Inflammatory macrophage treated with lipopolysaccharide for 1 hour (primary cell): ENCODE data around the gene FAIM2.
A peak's percentile ranks its signal among the peaks of the same experiment; 100 is the strongest.

Experiments used
- DNase-seq, 2 donors: peaks; one replicate each; pipeline ENCODE4 v3.0.0-alpha.2; 2020 to 2022

The FAIM2 gene

GRCh38 chr12:49903700-49904423, at the start of gene FAIM2:
Gene FAIM2, minus strand, starts transcription at chr12:49903900. Its CDS starts 108 bp downstream, at chr12:49903792.
- DNase-seq = peak; percentile 10 to 59

- DNase-seq = no peak
Observed at GRCh38 chr12:49953151-49953550, 49.5 kb upstream of the FAIM2 start.

GRCh38 chr12:49952391-49953055, 48.8 kb upstream of the FAIM2 start:
- peak; percentile 29 to 62 for DNase-seq

- DNase-seq = no peak
Observed at GRCh38 chr12:49951411-49952240, 47.9 kb upstream of the FAIM2 start.

- no peak for DNase-seq
Observed at GRCh38 chr12:49950273-49951251, 46.9 kb upstream of the FAIM2 start, which contains the start of gene AQP2. Gene AQP2, plus strand, starts transcription at chr12:49950737. Its CDS starts 94 bp downstream, at chr12:49950831.

- DNase-seq = no peak
Observed at GRCh38 chr12:49949866-49950265, 46.2 kb upstream of the FAIM2 start.

- DNase-seq = peak; percentile 57 to 64
Observed at GRCh38 chr12:49948866-49949845, 45.5 kb upstream of the FAIM2 start.

- no peak for DNase-seq
Observed at GRCh38 chr12:49947593-49948226, 44.0 kb upstream of the FAIM2 start.

GRCh38 chr12:49946497-49946896, 42.8 kb upstream of the FAIM2 start:
- no peak for DNase-seq

GRCh38 chr12:49946086-49946485, 42.4 kb upstream of the FAIM2 start:
- no peak for DNase-seq

- peak; percentile 70 to 91 for DNase-seq
Observed at GRCh38 chr12:49945394-49946080, 41.8 kb upstream of the FAIM2 start.

GRCh38 chr12:49944718-49945117, 41.0 kb upstream of the FAIM2 start:
- no peak for DNase-seq

- DNase-seq = no peak
Observed at GRCh38 chr12:49944046-49944445, 40.3 kb upstream of the FAIM2 start.

- no peak for DNase-seq
Observed at GRCh38 chr12:49943625-49943960, 39.9 kb upstream of the FAIM2 start.

GRCh38 chr12:49942921-49943624, 39.4 kb upstream of the FAIM2 start:
- no peak for DNase-seq

GRCh38 chr12:49942512-49942893, 38.8 kb upstream of the FAIM2 start:
- no peak for DNase-seq

- DNase-seq = no peak
Observed at GRCh38 chr12:49941556-49942511, 38.1 kb upstream of the FAIM2 start.

- DNase-seq = no peak
Observed at GRCh38 chr12:49939707-49940106, 36.0 kb upstream of the FAIM2 start.
